ENCODE measurements around the gene RNF213. TPM values are rescaled to one million over a fixed set of nuclear protein-coding genes. Genes with fewer than 3 reads are reported as not detected.

The RNF213 gene
- polyA plus RNA-seq, 1 donor (not counting 4 experiments of a cell fraction or from before 2014, with no cell fraction given), result 24.4 TPM

DNA sequence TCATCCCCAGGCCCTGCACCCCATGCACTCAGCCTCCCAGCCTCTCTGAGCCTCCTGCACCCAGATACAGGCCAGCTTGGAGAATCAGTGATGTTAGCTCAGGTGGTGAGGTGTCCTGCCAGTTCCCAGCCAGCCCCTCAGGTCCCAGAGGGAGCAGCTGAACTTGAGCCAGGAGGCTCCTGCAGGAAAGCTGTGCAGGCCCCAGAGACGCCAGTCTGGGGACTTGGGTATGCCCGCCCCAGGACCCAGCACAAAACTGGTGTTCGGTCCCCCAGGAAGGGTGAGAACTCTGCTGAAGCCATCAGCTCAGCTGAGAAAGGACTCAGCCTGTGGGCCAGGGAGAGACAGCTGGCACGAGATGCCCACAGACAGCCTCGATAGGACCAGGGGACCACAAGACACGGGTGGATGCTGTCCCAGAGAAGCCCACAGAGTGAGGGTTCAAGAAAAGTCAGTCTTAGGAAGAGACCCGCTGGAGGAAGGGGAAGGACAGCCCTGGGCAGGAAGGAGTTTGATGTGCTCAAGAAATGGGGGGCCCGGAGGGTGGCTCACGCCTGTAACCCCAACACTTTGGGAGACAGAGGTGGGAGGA, 165.3 kb downstream of the RNF213 start:
- Histone ChIP-seq H2AFZ (ENCODE audit: control insufficient read depth, low read length) (no peak overlapping the region), H3K9me3 (ENCODE audit: control insufficient read depth, low read depth, low read length) (no peaks in the 10 kb centered on the region), H3K4me2 (ENCODE audit: control insufficient read depth, extremely low read depth, insufficient read depth, low read depth, low read length) (no peak overlapping the region), H4K20me1 (ENCODE audit: control insufficient read depth, extremely low read depth, insufficient read depth, low read length) (no peaks in the 10 kb centered on the region), H3K36me3 (ENCODE audit: control insufficient read depth in 2 of 2, extremely low read depth in 1 of 2, insufficient read depth in 2 of 2, low read length in 2 of 2) (peaks cover 0 to 3% of the 10 kb centered on the region in 2 experiments), H3K79me2 (ENCODE audit: control insufficient read depth, insufficient read depth, low read length) (no peaks in the 10 kb centered on the region), H3K4me3 (ENCODE audit: control insufficient read depth in 2 of 3, extremely low read depth in 1 of 3, insufficient read depth in 2 of 3, low read depth in 1 of 3, low read length in 3 of 3) (no peak overlapping the region), H3K9me1 (ENCODE audit: control insufficient read depth, extremely low read depth, insufficient read depth, low read length) (no peaks in the 10 kb centered on the region), H3K9ac (ENCODE audit: control insufficient read depth, extremely low read depth, insufficient read depth, low read length) (no peak overlapping the region), H3K27ac (ENCODE audit: control insufficient read depth, insufficient read depth, low read length) (no peak overlapping the region), H3K27me3 (ENCODE audit: control insufficient read depth, extremely low read depth, insufficient read depth, low read length) (no peaks in the 10 kb centered on the region), H3K4me1 (ENCODE audit: control insufficient read depth, extremely low read depth, insufficient read depth, low read length) (no peaks in the 10 kb centered on the region)
- TF ChIP-seq, protein P1, sequence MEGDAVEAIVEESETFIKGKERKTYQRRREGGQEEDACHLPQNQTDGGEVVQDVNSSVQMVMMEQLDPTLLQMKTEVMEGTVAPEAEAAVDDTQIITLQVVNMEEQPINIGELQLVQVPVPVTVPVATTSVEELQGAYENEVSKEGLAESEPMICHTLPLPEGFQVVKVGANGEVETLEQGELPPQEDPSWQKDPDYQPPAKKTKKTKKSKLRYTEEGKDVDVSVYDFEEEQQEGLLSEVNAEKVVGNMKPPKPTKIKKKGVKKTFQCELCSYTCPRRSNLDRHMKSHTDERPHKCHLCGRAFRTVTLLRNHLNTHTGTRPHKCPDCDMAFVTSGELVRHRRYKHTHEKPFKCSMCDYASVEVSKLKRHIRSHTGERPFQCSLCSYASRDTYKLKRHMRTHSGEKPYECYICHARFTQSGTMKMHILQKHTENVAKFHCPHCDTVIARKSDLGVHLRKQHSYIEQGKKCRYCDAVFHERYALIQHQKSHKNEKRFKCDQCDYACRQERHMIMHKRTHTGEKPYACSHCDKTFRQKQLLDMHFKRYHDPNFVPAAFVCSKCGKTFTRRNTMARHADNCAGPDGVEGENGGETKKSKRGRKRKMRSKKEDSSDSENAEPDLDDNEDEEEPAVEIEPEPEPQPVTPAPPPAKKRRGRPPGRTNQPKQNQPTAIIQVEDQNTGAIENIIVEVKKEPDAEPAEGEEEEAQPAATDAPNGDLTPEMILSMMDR (optimal IDR thresholded peaks at IDR 0.05 in 1 of 3, IDR thresholded peaks at IDR 0.05 in 1 of 3, conservative IDR thresholded peaks at IDR 0.05 in 1 of 3; ENCODE audit: extremely low read depth in 1 of 3, insufficient read depth in 2 of 3, low read length in 3 of 3), result no peak
- no peak for TF ChIP-seq EZH2 (IDR thresholded peaks at IDR 0.05; ENCODE audit: low read length)
- dilution Hi-C loops (cut with MboI; ENCODE audit: extremely low pct_ligation_motif_present, low sequenced_read_pairs), result no loop called here
- DNase-seq (ENCODE audit: low read depth, low spot score) (no peak), FAIRE-seq (no peak)

DNA sequence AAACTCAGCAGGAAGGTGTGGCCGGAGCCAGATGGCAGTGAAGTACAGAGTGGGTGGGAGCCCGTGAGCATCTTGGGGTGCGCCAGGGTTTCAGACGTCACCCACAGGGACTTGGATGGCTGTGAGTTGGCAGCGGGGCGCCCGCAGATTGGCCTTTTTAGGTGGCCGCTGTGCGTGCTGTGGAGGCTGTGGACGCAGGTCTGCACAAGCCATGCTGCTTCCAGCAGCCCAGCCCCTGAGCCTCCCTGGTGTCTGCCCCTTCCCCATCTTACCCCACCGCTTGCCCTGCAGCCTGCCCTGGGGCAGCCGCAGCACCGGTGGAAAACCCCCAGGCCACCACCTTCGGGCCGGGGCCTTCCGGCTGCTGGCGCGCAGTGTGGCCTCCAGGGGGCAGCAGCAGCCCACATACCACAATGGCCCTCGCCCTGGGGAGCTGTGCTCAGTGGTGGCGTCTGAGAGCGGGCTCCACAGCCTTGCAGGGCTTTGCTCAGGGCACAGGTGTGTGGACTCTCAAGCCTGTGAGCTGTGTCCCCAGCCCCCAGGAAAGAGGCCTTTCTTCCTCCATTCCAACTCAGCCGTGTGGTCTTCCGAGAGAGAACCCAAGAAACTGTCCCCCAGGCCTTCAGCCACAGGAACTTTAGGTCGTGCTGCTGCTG, 166.1 kb downstream of the RNF213 start:
- no peak overlapping the region for H3K4me2 ChIP-seq (ENCODE audit: control insufficient read depth, extremely low read depth, insufficient read depth, low read depth, low read length)
- no peak overlapping the region for H3K27ac ChIP-seq (ENCODE audit: control insufficient read depth, insufficient read depth, low read length)
- dilution Hi-C loops (cut with MboI; ENCODE audit: extremely low pct_ligation_motif_present, low sequenced_read_pairs), result no loop called here
- H3K36me3 ChIP-seq (ENCODE audit: control insufficient read depth in 2 of 2, extremely low read depth in 1 of 2, insufficient read depth in 2 of 2, low read length in 2 of 2), result peaks cover 0 to 3% of the 10 kb centered on the region in 2 experiments
- H3K9me3 ChIP-seq (ENCODE audit: control insufficient read depth, low read depth, low read length), result no peaks in the 10 kb centered on the region
- no peaks in the 10 kb centered on the region for H3K79me2 ChIP-seq (ENCODE audit: control insufficient read depth, insufficient read depth, low read length)
- H3K27me3 ChIP-seq (ENCODE audit: control insufficient read depth, extremely low read depth, insufficient read depth, low read length), result no peaks in the 10 kb centered on the region
- H3K9ac ChIP-seq (ENCODE audit: control insufficient read depth, extremely low read depth, insufficient read depth, low read length), result no peak overlapping the region
- FAIRE-seq, result no peak
- no peak overlapping the region for H3K4me3 ChIP-seq (ENCODE audit: control insufficient read depth in 2 of 3, extremely low read depth in 1 of 3, insufficient read depth in 2 of 3, low read depth in 1 of 3, low read length in 3 of 3)
- H4K20me1 ChIP-seq (ENCODE audit: control insufficient read depth, extremely low read depth, insufficient read depth, low read length), result no peaks in the 10 kb centered on the region
- TF ChIP-seq, protein P1 (optimal IDR thresholded peaks at IDR 0.05 in 1 of 3, IDR thresholded peaks at IDR 0.05 in 1 of 3, conservative IDR thresholded peaks at IDR 0.05 in 1 of 3; ENCODE audit: extremely low read depth in 1 of 3, insufficient read depth in 2 of 3, low read length in 3 of 3), result peak; percentile 85 to 98 (median 97)
- no peak for TF ChIP-seq EZH2 (IDR thresholded peaks at IDR 0.05; ENCODE audit: low read length)
- DNase-seq (ENCODE audit: low read depth, low spot score), result no peak
- H3K4me1 ChIP-seq (ENCODE audit: control insufficient read depth, extremely low read depth, insufficient read depth, low read length), result no peaks in the 10 kb centered on the region
- H2AFZ ChIP-seq (ENCODE audit: control insufficient read depth, low read length), result no peak overlapping the region
- no peaks in the 10 kb centered on the region for H3K9me1 ChIP-seq (ENCODE audit: control insufficient read depth, extremely low read depth, insufficient read depth, low read length)

Data from keratinocyte (primary cell).